ENCODE data around the gene NOX3. TPM values are rescaled to one million over a fixed set of nuclear protein-coding genes. Genes with fewer than 3 reads are reported as not detected.
A peak's percentile ranks its signal among the peaks of the same experiment; 100 is the strongest.
"Not testable (repeated sequence)": the region's sequence is repeated elsewhere in the genome, so short reads cannot be mapped to it uniquely, and the experiment has no call there.

The NOX3 gene
- total and polyA plus RNA-seq, 9 of the 15 experiments (the other 6 are each of a cell fraction or from before 2014, with no cell fraction given) = not detected

GRCh38 chr6:155472886-155473285, 17.2 kb upstream of the NOX3 start:
- no peak overlapping the region for H2AFZ ChIP-seq (ENCODE audit: low read depth, low read length)
- DNase-seq (ENCODE audit: extremely low read depth in 1 of 4, low spot score in 3 of 4) = no peak
- no peak for TF ChIP-seq MTF1 (CRISPR knock-in tag; IDR thresholded peaks at IDR 0.05; ENCODE audit: borderline replicate concordance)
- H3K27ac ChIP-seq (ENCODE audit: extremely low read depth, low read depth, low read length) = no peak overlapping the region
- intact Hi-C loops (cut with micrococcal nuclease) = no loop called here
- no peaks in the 10 kb centered on the region for H3K4me1 ChIP-seq (replicated peaks in 1 of 2; ENCODE audit: control insufficient read depth in 2 of 2, insufficient read depth in 2 of 2, low read length in 2 of 2)
- no peak overlapping the region for H3K4me2 ChIP-seq (ENCODE audit: insufficient read depth, low read length)
- H3K9me1 ChIP-seq (ENCODE audit: control insufficient read depth, insufficient read depth, low read length) = no peaks in the 10 kb centered on the region
- H3K9ac ChIP-seq (ENCODE audit: insufficient read depth in 1 of 2, low read depth in 2 of 2, low read length in 2 of 2) = no peak overlapping the region
- ChIA-PET CTCF (ENCODE audit: low intra/inter-chr PET ratio) (no interaction called here), POLR2A (no interaction called here)
- H3K36me3 ChIP-seq (ENCODE audit: control insufficient read depth, insufficient read depth, low read length) = no peaks in the 10 kb centered on the region
- no peaks in the 10 kb centered on the region for H4K20me1 ChIP-seq (replicated peaks; ENCODE audit: control insufficient read depth, insufficient read depth, low read length)
- ATAC-seq = no peak
- in situ Hi-C loops (cut with MboI) = no loop called here
- no peaks in the 10 kb centered on the region for H3K9me3 ChIP-seq (replicated peaks; ENCODE audit: control insufficient read depth, insufficient read depth, low read depth, low read length)
- no peak overlapping the region for H3K4me3 ChIP-seq
- H3K27me3 ChIP-seq (ENCODE audit: control insufficient read depth in 2 of 2, insufficient read depth in 2 of 2, low read length in 2 of 2) = no peaks in the 10 kb centered on the region
- no peak for FAIRE-seq
- WGBS (ENCODE audit: insufficient coverage, low coverage, missing lambda C conversion rate) = 0% methylated on average over 1 of the region's 1 CpG
- BruUV-seq (replicated peaks) = no TSS peak
- no peaks in the 10 kb centered on the region for H3K79me2 ChIP-seq (ENCODE audit: control insufficient read depth, insufficient read depth, low read length)

DNA sequence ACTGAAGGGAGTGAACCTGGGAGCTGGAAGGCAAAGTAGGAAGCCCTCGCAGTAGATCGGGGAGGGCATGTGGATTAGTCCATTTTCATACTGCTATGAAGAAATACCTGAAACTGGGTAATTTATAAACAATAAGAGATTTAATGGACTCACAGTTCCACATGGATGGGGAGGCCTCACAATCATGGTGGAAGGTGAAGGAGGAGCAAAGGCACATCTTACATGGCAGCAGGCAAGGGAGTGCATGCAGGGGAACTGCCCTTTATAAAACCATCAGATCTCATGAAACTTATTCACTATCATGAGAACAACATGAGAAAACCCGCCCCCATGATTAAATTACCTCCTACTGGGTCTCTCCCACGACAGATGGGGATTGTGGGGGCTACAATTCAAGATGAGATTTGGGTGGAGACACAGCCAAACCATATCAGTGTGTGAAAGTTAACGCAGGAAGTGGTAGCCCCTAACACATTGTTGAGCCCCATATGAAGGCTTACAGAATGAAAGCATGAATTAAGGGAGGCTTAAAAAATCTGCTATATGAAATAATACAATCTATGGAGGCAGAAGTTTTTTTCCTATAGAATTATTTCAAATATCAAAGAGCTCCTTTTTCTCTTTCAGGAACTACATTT, 15.5 kb upstream of the NOX3 start:
- H3K9me3 ChIP-seq (replicated peaks; ENCODE audit: control insufficient read depth, insufficient read depth, low read depth, low read length); H3K36me3 ChIP-seq (ENCODE audit: control insufficient read depth, insufficient read depth, low read length); CTCF ChIA-PET (ENCODE audit: low intra/inter-chr PET ratio); FAIRE-seq; DNase-seq (ENCODE audit: extremely low read depth in 1 of 4, low spot score in 3 of 4); H2AFZ ChIP-seq (ENCODE audit: low read depth, low read length); H3K27me3 ChIP-seq (ENCODE audit: control insufficient read depth in 2 of 2, insufficient read depth in 2 of 2, low read length in 2 of 2); in situ Hi-C loops (cut with MboI); H4K20me1 ChIP-seq (replicated peaks; ENCODE audit: control insufficient read depth, insufficient read depth, low read length); H3K4me1 ChIP-seq (replicated peaks in 1 of 2; ENCODE audit: control insufficient read depth in 2 of 2, insufficient read depth in 2 of 2, low read length in 2 of 2); H3K79me2 ChIP-seq (ENCODE audit: control insufficient read depth, insufficient read depth, low read length); POLR2A ChIA-PET; H3K4me2 ChIP-seq (ENCODE audit: insufficient read depth, low read length); BruUV-seq (replicated peaks); H3K27ac ChIP-seq (ENCODE audit: extremely low read depth, low read depth, low read length); H3K4me3 ChIP-seq; H3K9me1 ChIP-seq (ENCODE audit: control insufficient read depth, insufficient read depth, low read length); ATAC-seq; H3K9ac ChIP-seq (ENCODE audit: insufficient read depth in 1 of 2, low read depth in 2 of 2, low read length in 2 of 2); intact Hi-C loops (cut with micrococcal nuclease): not testable (repeated sequence)
- WGBS (ENCODE audit: insufficient coverage, low coverage, missing lambda C conversion rate) = 2% methylated on average over 5 of the region's 5 CpGs
- TF ChIP-seq ZNF431 (CRISPR knock-in tag; IDR thresholded peaks at IDR 0.05) = peak; percentile 35; the same call in 1 of the 2 replicates

GRCh38 chr6:155468543-155468942, 12.9 kb upstream of the NOX3 start:
- H3K4me2 ChIP-seq (ENCODE audit: insufficient read depth, low read length); H3K27me3 ChIP-seq (ENCODE audit: control insufficient read depth in 2 of 2, insufficient read depth in 2 of 2, low read length in 2 of 2); intact Hi-C loops (cut with micrococcal nuclease); in situ Hi-C loops (cut with MboI); H3K9ac ChIP-seq (ENCODE audit: insufficient read depth in 1 of 2, low read depth in 2 of 2, low read length in 2 of 2); H3K9me3 ChIP-seq (replicated peaks; ENCODE audit: control insufficient read depth, insufficient read depth, low read depth, low read length); H3K27ac ChIP-seq (ENCODE audit: extremely low read depth, low read depth, low read length); DNase-seq (ENCODE audit: extremely low read depth in 1 of 4, low spot score in 3 of 4); H3K4me1 ChIP-seq (replicated peaks in 1 of 2; ENCODE audit: control insufficient read depth in 2 of 2, insufficient read depth in 2 of 2, low read length in 2 of 2); BruUV-seq (replicated peaks); H2AFZ ChIP-seq (ENCODE audit: low read depth, low read length); H3K36me3 ChIP-seq (ENCODE audit: control insufficient read depth, insufficient read depth, low read length); H3K79me2 ChIP-seq (ENCODE audit: control insufficient read depth, insufficient read depth, low read length); CTCF ChIA-PET (ENCODE audit: low intra/inter-chr PET ratio); ATAC-seq; POLR2A ChIA-PET; H4K20me1 ChIP-seq (replicated peaks; ENCODE audit: control insufficient read depth, insufficient read depth, low read length); H3K4me3 ChIP-seq; FAIRE-seq; H3K9me1 ChIP-seq (ENCODE audit: control insufficient read depth, insufficient read depth, low read length): not testable (repeated sequence)
- 0% methylated on average over 3 of the region's 3 CpGs for WGBS (ENCODE audit: insufficient coverage, low coverage, missing lambda C conversion rate)

Measured in K562 (cell line).